Breast epithelium (tissue), 4 donors: ENCODE results near the gene CYFIP2. TPM values are rescaled to one million over a fixed set of nuclear protein-coding genes. Genes with fewer than 3 reads are reported as not detected.

Experiments used
- DNase-seq, 2 donors: peaks; one replicate each; pipeline ENCODE4 v3.0.0-alpha.2; 2019; ENCODE audit warnings: low spot score in 2 of 2
- H3K27ac ChIP-seq, 2 donors: fragments of 200-600 bp; sonication (generic) in 1 of 2; one replicate each; pipeline ENCODE4 v1.5.1; 2016 to 2019; ENCODE audit warnings: mild to moderate bottlenecking in 1 of 2
- H3K27me3 ChIP-seq, 2 donors: fragments of 200-600 bp; sonication (generic) in 1 of 2; one replicate each; pipeline versions ENCODE4 v1.5.1 to v1.6.0; 2017 to 2019; ENCODE audit warnings: control low read depth in 1 of 2, mild to moderate bottlenecking in 1 of 2
- H3K36me3 ChIP-seq: fragments of 200-600 bp; one replicate; pipeline ENCODE4 v1.5.1; 2019
- H3K4me1 ChIP-seq, 2 donors: fragments of 200-600 bp; sonication (generic); one replicate each; pipeline ENCODE4 v1.5.1; 2016 to 2019; ENCODE audit warnings: control low read depth in 1 of 2
- H3K4me3 ChIP-seq, 3 donors: fragments of 200-600 bp; sonication (generic); 1 replicate in 2 of 3; 2 replicates in 1 of 3; pipeline ENCODE4 v1.5.1; 2016 to 2019; ENCODE audit warnings: mild to moderate bottlenecking in 3 of 3, moderate library complexity in 2 of 3
- H3K9me3 ChIP-seq, 2 donors: fragments of 200-600 bp; sonication (generic) in 1 of 2; one replicate each; pipeline ENCODE4 v1.5.1; 2016 to 2019; ENCODE audit warnings: control low read depth in 1 of 2
- POLR2A ChIP-seq: fragments of 450-650 bp; IDR thresholded peaks from one replicate; pipeline ENCODE4 v1.6.1; 2016; ENCODE audit warnings: antibody characterized with exemption, mild to moderate bottlenecking, moderate library complexity
- POLR2AphosphoS5 ChIP-seq, 3 donors: sonication (generic); formaldehyde crosslinking; IDR thresholded peaks; one replicate each; pipeline ENCODE4 v1.6.1; 2017; ENCODE audit warnings: antibody characterized with exemption in 3 of 3
- intact Hi-C: fragments of 100-400 bp; cut with DNase I; formaldehyde crosslinking; loops from one replicate; pipeline ENCODE4 v1.15.1; 2023; ENCODE audit warnings: low total_unique reads
- total RNA-seq, 3 donors: library from RNA; depleted of rRNA; stranded (reverse); fragments of >200 nt; gene quantifications; one replicate each; pipeline ENCODE4 v1.1.0, GENCODE V29; 2016
- TF ChIP-seq, protein P1 (sequence below), 3 donors: fragments of 450-650 bp; IDR thresholded peaks; one replicate each; pipeline ENCODE4 v1.5.1; 2016 to 2017; ENCODE audit warnings: antibody characterized with exemption in 3 of 3, mild to moderate bottlenecking in 3 of 3, moderate library complexity in 3 of 3

CYFIP2 gene
- total RNA-seq, 3 donors from 2014 or later = 6.2 to 15.5 (median 12.1) TPM

GRCh38 chr5:157247267-157247666 is 18.7 kb upstream of the CYFIP2 start:
- Histone ChIP-seq H3K4me1 (no peaks in the 10 kb centered on the region), H3K36me3 (no peaks in the 10 kb centered on the region), H3K27ac (no peak overlapping the region), H3K27me3 (no peaks in the 10 kb centered on the region), H3K4me3 (no peak overlapping the region), H3K9me3 (no peaks in the 10 kb centered on the region)
- TF ChIP-seq, protein P1, sequence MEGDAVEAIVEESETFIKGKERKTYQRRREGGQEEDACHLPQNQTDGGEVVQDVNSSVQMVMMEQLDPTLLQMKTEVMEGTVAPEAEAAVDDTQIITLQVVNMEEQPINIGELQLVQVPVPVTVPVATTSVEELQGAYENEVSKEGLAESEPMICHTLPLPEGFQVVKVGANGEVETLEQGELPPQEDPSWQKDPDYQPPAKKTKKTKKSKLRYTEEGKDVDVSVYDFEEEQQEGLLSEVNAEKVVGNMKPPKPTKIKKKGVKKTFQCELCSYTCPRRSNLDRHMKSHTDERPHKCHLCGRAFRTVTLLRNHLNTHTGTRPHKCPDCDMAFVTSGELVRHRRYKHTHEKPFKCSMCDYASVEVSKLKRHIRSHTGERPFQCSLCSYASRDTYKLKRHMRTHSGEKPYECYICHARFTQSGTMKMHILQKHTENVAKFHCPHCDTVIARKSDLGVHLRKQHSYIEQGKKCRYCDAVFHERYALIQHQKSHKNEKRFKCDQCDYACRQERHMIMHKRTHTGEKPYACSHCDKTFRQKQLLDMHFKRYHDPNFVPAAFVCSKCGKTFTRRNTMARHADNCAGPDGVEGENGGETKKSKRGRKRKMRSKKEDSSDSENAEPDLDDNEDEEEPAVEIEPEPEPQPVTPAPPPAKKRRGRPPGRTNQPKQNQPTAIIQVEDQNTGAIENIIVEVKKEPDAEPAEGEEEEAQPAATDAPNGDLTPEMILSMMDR (IDR thresholded peaks at IDR 0.05) = no peak
- TF ChIP-seq POLR2AphosphoS5 (IDR thresholded peaks at IDR 0.05) (no peak), POLR2A (no peak)
- intact Hi-C loops = no loop called here
- DNase-seq = no peak

- no peaks in the 10 kb centered on the region for H3K9me3 ChIP-seq
- no peak for DNase-seq
- intact Hi-C loops = no loop called here
- H3K27me3 ChIP-seq = no peaks in the 10 kb centered on the region
- no peak overlapping the region for H3K4me3 ChIP-seq
- H3K27ac ChIP-seq = no peak overlapping the region
- TF ChIP-seq, protein P1 (IDR thresholded peaks at IDR 0.05) = no peak
- TF ChIP-seq POLR2A = no peak
- TF ChIP-seq POLR2AphosphoS5 (IDR thresholded peaks at IDR 0.05) = no peak
- H3K36me3 ChIP-seq = no peaks in the 10 kb centered on the region
- H3K4me1 ChIP-seq = no peaks in the 10 kb centered on the region
Measured at GRCh38 chr5:157248821-157249470, 17.0 kb upstream of the CYFIP2 start.

DNA sequence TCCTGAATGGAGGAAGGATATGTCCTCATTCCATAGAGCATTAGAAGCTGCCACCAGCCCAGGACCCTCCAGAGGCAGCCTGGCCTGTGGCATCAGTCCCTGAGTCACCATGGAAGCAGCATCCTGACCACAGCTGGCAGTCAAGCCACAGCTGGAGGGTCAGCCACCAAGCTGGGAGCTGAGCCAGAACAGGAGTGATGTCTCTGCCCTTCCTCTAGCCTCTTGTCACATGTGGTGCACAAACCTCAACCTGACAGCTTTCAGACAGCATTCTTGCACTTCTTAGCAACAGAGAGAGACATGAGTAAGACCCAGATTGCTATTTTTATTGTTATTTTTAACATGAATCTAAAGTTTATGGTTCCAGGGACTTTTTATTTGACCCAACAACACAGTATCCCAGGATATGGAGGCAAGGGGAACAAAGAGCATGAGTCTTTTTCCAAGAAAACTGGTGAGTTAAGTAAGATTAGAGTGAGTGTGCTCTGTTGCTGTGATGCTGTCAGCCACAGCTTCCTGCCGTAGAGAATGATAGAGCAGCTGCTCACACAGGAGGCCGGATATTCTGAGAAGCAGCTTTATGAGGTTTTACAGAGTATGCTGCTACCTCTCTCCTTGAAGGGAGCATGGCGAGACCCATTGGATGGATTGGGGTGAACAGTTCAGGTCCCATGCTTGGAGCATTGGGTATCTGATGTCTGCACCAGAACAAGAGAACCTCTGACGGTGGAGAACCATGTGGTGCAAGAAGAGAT is 13.0 kb upstream of the CYFIP2 start:
- no peak for DNase-seq
- TF ChIP-seq POLR2A = no peak
- TF ChIP-seq POLR2AphosphoS5 (IDR thresholded peaks at IDR 0.05) = no peak
- TF ChIP-seq, protein P1 (IDR thresholded peaks at IDR 0.05) = no peak
- Histone ChIP-seq H3K36me3 (no peaks in the 10 kb centered on the region), H3K9me3 (no peaks in the 10 kb centered on the region), H3K27ac (no peak overlapping the region), H3K4me1 (no peaks in the 10 kb centered on the region), H3K27me3 (no peaks in the 10 kb centered on the region), H3K4me3 (no peak overlapping the region)
- intact Hi-C loops = no loop called here

GRCh38 chr5:157253547-157253946 is 12.4 kb upstream of the CYFIP2 start:
- TF ChIP-seq POLR2AphosphoS5 (IDR thresholded peaks at IDR 0.05) (no peak), POLR2A (no peak)
- TF ChIP-seq, protein P1 (IDR thresholded peaks at IDR 0.05) = peak; percentile 18 to 69 (median 65)
- H3K9me3 ChIP-seq = no peaks in the 10 kb centered on the region
- no peak for DNase-seq
- no peak overlapping the region for H3K4me3 ChIP-seq
- no peaks in the 10 kb centered on the region for H3K27me3 ChIP-seq
- no peaks in the 10 kb centered on the region for H3K4me1 ChIP-seq
- H3K27ac ChIP-seq = no peak overlapping the region
- intact Hi-C loops = no loop called here
- H3K36me3 ChIP-seq = no peaks in the 10 kb centered on the region

DNA sequence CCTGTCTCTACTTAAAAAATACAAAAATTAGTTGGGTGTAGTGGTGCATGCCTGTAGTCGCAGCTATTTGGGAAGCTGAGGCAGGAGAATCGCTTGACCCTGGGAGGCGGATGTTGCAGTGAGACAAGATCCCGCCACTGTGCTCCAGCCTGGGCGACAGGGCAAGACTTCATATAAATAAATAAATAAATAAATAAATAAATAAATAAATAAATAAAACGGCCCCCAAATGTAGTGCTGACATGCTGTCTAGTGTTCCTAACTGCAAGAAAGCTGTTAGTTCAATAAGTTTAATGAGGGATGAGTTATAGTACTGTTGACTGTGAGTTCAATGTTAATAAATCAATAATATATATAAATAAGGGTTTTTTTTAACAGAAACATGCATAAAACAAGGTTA is 7.5 kb upstream of the CYFIP2 start:
- no peak for DNase-seq
- intact Hi-C loops = no loop called here
- H3K36me3 ChIP-seq = no peaks in the 10 kb centered on the region
- H3K9me3 ChIP-seq = no peaks in the 10 kb centered on the region
- TF ChIP-seq POLR2AphosphoS5 (IDR thresholded peaks at IDR 0.05) (no peak), POLR2A (no peak)
- TF ChIP-seq, protein P1 (IDR thresholded peaks at IDR 0.05) = no peak
- H3K4me1 ChIP-seq = no peaks in the 10 kb centered on the region
- no peak overlapping the region for H3K27ac ChIP-seq
- H3K4me3 ChIP-seq = no peak overlapping the region
- no peaks in the 10 kb centered on the region for H3K27me3 ChIP-seq
